Measurements from ENCODE around the gene ARL9. TPM values are rescaled to one million over a fixed set of nuclear protein-coding genes. Genes with fewer than 3 reads are reported as not detected.
A peak's percentile ranks its signal among the peaks of the same experiment; 100 is the strongest.

Gene ARL9
- total RNA-seq, 1 experiment from 2014 or later: 0.26 TPM

GRCh38 chr4:56512166-56512565 is 6.6 kb downstream of the ARL9 start:
- no peak for DNase-seq

GRCh38 chr4:56513517-56513916 is 7.9 kb downstream of the ARL9 start:
- no peaks in the 10 kb centered on the region for H3K27me3 ChIP-seq
- H3K9me3 ChIP-seq: no peaks in the 10 kb centered on the region
- no peak overlapping the region for H3K4me3 ChIP-seq
- DNase-seq: no peak
- H3K36me3 ChIP-seq: no peaks in the 10 kb centered on the region

More at GRCh38 chr4:56512166-56512565, 6.6 kb downstream of the ARL9 start:
- H3K9me3 ChIP-seq: no peaks in the 10 kb centered on the region
- no peak overlapping the region for H3K4me3 ChIP-seq
- no peaks in the 10 kb centered on the region for H3K36me3 ChIP-seq
- H3K27me3 ChIP-seq: no peaks in the 10 kb centered on the region

- no peaks in the 10 kb centered on the region for H3K27me3 ChIP-seq
- no peaks in the 10 kb centered on the region for H3K36me3 ChIP-seq
- peak overlapping the region; percentile 35 for H3K4me3 ChIP-seq
- peak; percentile 60 for DNase-seq
- H3K9me3 ChIP-seq: no peaks in the 10 kb centered on the region
These were observed 24.9 kb downstream of the ARL9 start for GRCh38 chr4:56530269-56531148.

- no peak for DNase-seq
- H3K36me3 ChIP-seq: no peaks in the 10 kb centered on the region
- H3K9me3 ChIP-seq: no peaks in the 10 kb centered on the region
- H3K4me3 ChIP-seq: no peak overlapping the region; the same call in 1 of the 2 replicates
- no peaks in the 10 kb centered on the region for H3K27me3 ChIP-seq
These were observed 25.7 kb downstream of the ARL9 start for GRCh38 chr4:56531149-56531770.

GRCh38 chr4:56531823-56532222 is 26.2 kb downstream of the ARL9 start:
- no peaks in the 10 kb centered on the region for H3K9me3 ChIP-seq
- H3K4me3 ChIP-seq: no peak overlapping the region
- H3K36me3 ChIP-seq: no peaks in the 10 kb centered on the region
- no peak for DNase-seq
- no peaks in the 10 kb centered on the region for H3K27me3 ChIP-seq

- H3K9me3 ChIP-seq: no peaks in the 10 kb centered on the region
- H3K27me3 ChIP-seq: no peaks in the 10 kb centered on the region
- DNase-seq: no peak
- no peak overlapping the region for H3K4me3 ChIP-seq
- no peaks in the 10 kb centered on the region for H3K36me3 ChIP-seq
These were observed 26.6 kb downstream of the ARL9 start for GRCh38 chr4:56532239-56532638.

- no peaks in the 10 kb centered on the region for H3K27me3 ChIP-seq
- H3K4me3 ChIP-seq: no peak overlapping the region
- DNase-seq: no peak
These were observed 30.3 kb downstream of the ARL9 start for GRCh38 chr4:56535915-56536314.

GRCh38 chr4:56537147-56537546 is 31.6 kb downstream of the ARL9 start:
- no peak overlapping the region for H3K4me3 ChIP-seq
- no peak for DNase-seq
- no peaks in the 10 kb centered on the region for H3K27me3 ChIP-seq
- H3K36me3 ChIP-seq: no peaks in the 10 kb centered on the region
- H3K9me3 ChIP-seq: no peaks in the 10 kb centered on the region

More at GRCh38 chr4:56535915-56536314, 30.3 kb downstream of the ARL9 start:
- H3K9me3 ChIP-seq: no peaks in the 10 kb centered on the region
- no peaks in the 10 kb centered on the region for H3K36me3 ChIP-seq

GRCh38 chr4:56540826-56541225 is 35.2 kb downstream of the ARL9 start:
- no peaks in the 10 kb centered on the region for H3K9me3 ChIP-seq
- H3K36me3 ChIP-seq: no peaks in the 10 kb centered on the region
- no peak for DNase-seq
- H3K4me3 ChIP-seq: no peak overlapping the region
- no peaks in the 10 kb centered on the region for H3K27me3 ChIP-seq

- peak; percentile 77 for DNase-seq
- Histone ChIP-seq H3K36me3 (no peaks in the 10 kb centered on the region), H3K4me3 (peak overlapping the region; percentile 10; the same call in 1 of the 2 replicates), H3K27me3 (no peaks in the 10 kb centered on the region), H3K9me3 (no peaks in the 10 kb centered on the region)
These were observed 39.1 kb downstream of the ARL9 start for GRCh38 chr4:56544573-56545131.

- no peak overlapping the region for H3K4me3 ChIP-seq
- no peak for DNase-seq
- no peaks in the 10 kb centered on the region for H3K9me3 ChIP-seq
- H3K36me3 ChIP-seq: no peaks in the 10 kb centered on the region
- H3K27me3 ChIP-seq: no peaks in the 10 kb centered on the region
These were observed 45.1 kb downstream of the ARL9 start for GRCh38 chr4:56550642-56551041.

GRCh38 chr4:56551516-56551915 is 45.9 kb downstream of the ARL9 start:
- H3K4me3 ChIP-seq: no peak overlapping the region

GRCh38 chr4:56552273-56552672 is 46.7 kb downstream of the ARL9 start:
- Histone ChIP-seq H3K27me3 (no peaks in the 10 kb centered on the region), H3K4me3 (no peak overlapping the region), H3K9me3 (no peaks in the 10 kb centered on the region), H3K36me3 (no peaks in the 10 kb centered on the region)
- no peak for DNase-seq

More at GRCh38 chr4:56551516-56551915, 45.9 kb downstream of the ARL9 start:
- no peaks in the 10 kb centered on the region for H3K9me3 ChIP-seq
- no peaks in the 10 kb centered on the region for H3K36me3 ChIP-seq
- H3K27me3 ChIP-seq: no peaks in the 10 kb centered on the region
- DNase-seq: no peak

GRCh38 chr4:56570041-56570440 is 64.5 kb downstream of the ARL9 start:
- DNase-seq: no peak
- H3K27me3 ChIP-seq: no peaks in the 10 kb centered on the region
- no peaks in the 10 kb centered on the region for H3K36me3 ChIP-seq
- H3K4me3 ChIP-seq: no peak overlapping the region
- H3K9me3 ChIP-seq: no peaks in the 10 kb centered on the region

Data from MG63 (cell line).